ENCODE data around the gene PCDHA9. TPM values are rescaled to one million over a fixed set of nuclear protein-coding genes. Genes with fewer than 3 reads are reported as not detected.
"Not testable (repeated sequence)": the region's sequence is repeated elsewhere in the genome, so short reads cannot be mapped to it uniquely, and the experiment has no call there.

The PCDHA9 gene
- total RNA-seq (2014; rRNA removed; shearing (Covaris generic); ENCODE audit: low replicate concordance), result not detected in 2 replicates

DNA sequence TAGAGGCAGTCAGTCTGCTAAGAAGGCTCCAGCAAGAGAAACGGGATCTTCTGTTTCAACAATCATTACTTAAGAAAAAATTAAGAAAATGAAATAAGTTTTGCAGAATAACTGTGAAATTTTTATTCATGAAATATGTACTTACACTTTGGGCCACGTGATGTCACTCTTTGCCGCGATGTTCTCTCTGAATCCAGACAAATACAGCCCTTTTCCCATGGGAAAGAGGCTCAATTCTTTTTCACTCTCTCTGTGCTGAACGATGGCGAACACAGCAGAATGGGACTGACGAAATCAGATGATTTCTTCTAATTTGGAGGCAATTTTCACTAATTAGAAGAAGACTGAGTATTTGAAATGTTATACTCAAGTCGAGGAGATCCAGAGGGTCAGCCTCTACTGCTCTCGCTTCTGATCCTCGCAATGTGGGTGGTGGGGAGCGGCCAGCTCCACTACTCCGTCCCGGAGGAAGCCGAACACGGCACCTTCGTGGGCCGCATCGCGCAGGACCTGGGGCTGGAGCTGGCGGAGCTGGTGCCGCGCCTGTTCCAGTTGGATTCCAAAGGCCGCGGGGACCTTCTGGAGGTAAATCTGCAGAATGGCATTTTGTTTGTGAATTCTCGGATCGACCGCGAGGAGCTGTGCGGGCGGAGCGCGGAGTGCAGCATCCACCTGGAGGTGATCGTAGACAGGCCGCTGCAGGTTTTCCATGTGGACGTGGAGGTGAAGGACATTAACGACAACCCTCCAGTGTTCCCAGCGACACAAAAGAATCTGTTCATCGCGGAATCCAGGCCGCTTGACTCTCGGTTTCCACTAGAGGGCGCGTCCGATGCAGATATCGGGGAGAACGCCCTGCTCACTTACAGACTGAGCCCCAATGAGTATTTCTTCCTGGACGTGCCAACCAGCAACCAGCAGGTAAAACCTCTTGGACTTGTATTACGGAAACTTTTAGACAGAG, at the start of gene PCDHA9:
TSS of gene PCDHA9 (plus strand) at position 244 of the 964 bp plus-strand sequence. CDS start at position 358, 114 bp downstream.
- H3K4me2 ChIP-seq (ENCODE audit: low read depth, low read length, poor library complexity, severe bottlenecking); H3K27ac ChIP-seq (ENCODE audit: low read length); H2AFZ ChIP-seq (ENCODE audit: low read length); H3K9me3 ChIP-seq (ENCODE audit: low read length); DNase-seq; H4K20me1 ChIP-seq (ENCODE audit: insufficient read depth, low read depth, low read length); H3K9me2 ChIP-seq (replicated peaks; ENCODE audit: insufficient read depth, low read length); H3K9ac ChIP-seq (ENCODE audit: low read length); H3K79me2 ChIP-seq (ENCODE audit: low read length); H3K36me3 ChIP-seq (ENCODE audit: insufficient read depth, low read length); H3K27me3 ChIP-seq (ENCODE audit: low read length); H3K4me1 ChIP-seq (ENCODE audit: low read length); H3K4me3 ChIP-seq (ENCODE audit: low read length): not testable (repeated sequence)

GRCh38 chr5:140800816-140801493, 47.2 kb upstream of the PCDHA9 start, which contains the start of gene PCDHA3:
TSS of gene PCDHA3 (plus strand) at chr5:140801057.
- Histone ChIP-seq H3K4me2 (ENCODE audit: low read depth, low read length, poor library complexity, severe bottlenecking) (no peak within 1 kb of the TSS), H2AFZ (ENCODE audit: low read length) (no peak within 1 kb of the TSS), H3K9me2 (replicated peaks; ENCODE audit: insufficient read depth, low read length) (no peaks in the 10 kb centered on the region), H3K36me3 (ENCODE audit: insufficient read depth, low read length) (no peaks in the 10 kb centered on the region), H3K4me3 (ENCODE audit: low read length) (no peak within 1 kb of the TSS), H3K27ac (ENCODE audit: low read length) (no peak within 1 kb of the TSS), H3K9me3 (ENCODE audit: low read length) (no peaks in the 10 kb centered on the region), H3K79me2 (ENCODE audit: low read length) (no peaks in the 10 kb centered on the region), H4K20me1 (ENCODE audit: insufficient read depth, low read depth, low read length) (no peaks in the 10 kb centered on the region), H3K9ac (ENCODE audit: low read length) (no peak within 1 kb of the TSS), H3K27me3 (ENCODE audit: low read length) (no peaks in the 10 kb centered on the region), H3K4me1 (ENCODE audit: low read length) (no peaks in the 10 kb centered on the region)
- DNase-seq, result peak; percentile 41

GRCh38 chr5:140801494-140801841, 46.7 kb upstream of the PCDHA9 start:
- Histone ChIP-seq H3K79me2 (ENCODE audit: low read length) (no peaks in the 10 kb centered on the region), H3K4me2 (ENCODE audit: low read depth, low read length, poor library complexity, severe bottlenecking) (no peak overlapping the region), H3K36me3 (ENCODE audit: insufficient read depth, low read length) (no peaks in the 10 kb centered on the region), H3K9me3 (ENCODE audit: low read length) (no peaks in the 10 kb centered on the region), H2AFZ (ENCODE audit: low read length) (no peak overlapping the region), H4K20me1 (ENCODE audit: insufficient read depth, low read depth, low read length) (no peaks in the 10 kb centered on the region), H3K27me3 (ENCODE audit: low read length) (no peaks in the 10 kb centered on the region), H3K4me1 (ENCODE audit: low read length) (no peaks in the 10 kb centered on the region), H3K4me3 (ENCODE audit: low read length) (no peak overlapping the region), H3K27ac (ENCODE audit: low read length) (no peak overlapping the region), H3K9me2 (replicated peaks; ENCODE audit: insufficient read depth, low read length) (no peaks in the 10 kb centered on the region), H3K9ac (ENCODE audit: low read length) (no peak overlapping the region)
- no peak for DNase-seq

- not testable (repeated sequence) for H4K20me1 ChIP-seq (ENCODE audit: insufficient read depth, low read depth, low read length); H3K9me3 ChIP-seq (ENCODE audit: low read length); H3K9ac ChIP-seq (ENCODE audit: low read length); H3K9me2 ChIP-seq (replicated peaks; ENCODE audit: insufficient read depth, low read length); H3K36me3 ChIP-seq (ENCODE audit: insufficient read depth, low read length); H3K27me3 ChIP-seq (ENCODE audit: low read length); H2AFZ ChIP-seq (ENCODE audit: low read length); H3K79me2 ChIP-seq (ENCODE audit: low read length); H3K4me2 ChIP-seq (ENCODE audit: low read depth, low read length, poor library complexity, severe bottlenecking); H3K4me1 ChIP-seq (ENCODE audit: low read length); DNase-seq; H3K4me3 ChIP-seq (ENCODE audit: low read length); H3K27ac ChIP-seq (ENCODE audit: low read length)
These were observed 45.8 kb upstream of the PCDHA9 start for GRCh38 chr5:140802381-140802780.

- Histone ChIP-seq H2AFZ (ENCODE audit: low read length) (no peak overlapping the region), H3K4me1 (ENCODE audit: low read length) (no peaks in the 10 kb centered on the region), H3K79me2 (ENCODE audit: low read length) (no peaks in the 10 kb centered on the region), H3K9me2 (replicated peaks; ENCODE audit: insufficient read depth, low read length) (no peaks in the 10 kb centered on the region), H3K9ac (ENCODE audit: low read length) (no peak overlapping the region), H3K9me3 (ENCODE audit: low read length) (no peaks in the 10 kb centered on the region), H3K27ac (ENCODE audit: low read length) (no peak overlapping the region), H4K20me1 (ENCODE audit: insufficient read depth, low read depth, low read length) (no peaks in the 10 kb centered on the region), H3K36me3 (ENCODE audit: insufficient read depth, low read length) (no peaks in the 10 kb centered on the region), H3K27me3 (ENCODE audit: low read length) (no peaks in the 10 kb centered on the region), H3K4me3 (ENCODE audit: low read length) (no peak overlapping the region), H3K4me2 (ENCODE audit: low read depth, low read length, poor library complexity, severe bottlenecking) (no peak overlapping the region)
- no peak for DNase-seq
These were observed 45.4 kb upstream of the PCDHA9 start for GRCh38 chr5:140802781-140803271.

DNA sequence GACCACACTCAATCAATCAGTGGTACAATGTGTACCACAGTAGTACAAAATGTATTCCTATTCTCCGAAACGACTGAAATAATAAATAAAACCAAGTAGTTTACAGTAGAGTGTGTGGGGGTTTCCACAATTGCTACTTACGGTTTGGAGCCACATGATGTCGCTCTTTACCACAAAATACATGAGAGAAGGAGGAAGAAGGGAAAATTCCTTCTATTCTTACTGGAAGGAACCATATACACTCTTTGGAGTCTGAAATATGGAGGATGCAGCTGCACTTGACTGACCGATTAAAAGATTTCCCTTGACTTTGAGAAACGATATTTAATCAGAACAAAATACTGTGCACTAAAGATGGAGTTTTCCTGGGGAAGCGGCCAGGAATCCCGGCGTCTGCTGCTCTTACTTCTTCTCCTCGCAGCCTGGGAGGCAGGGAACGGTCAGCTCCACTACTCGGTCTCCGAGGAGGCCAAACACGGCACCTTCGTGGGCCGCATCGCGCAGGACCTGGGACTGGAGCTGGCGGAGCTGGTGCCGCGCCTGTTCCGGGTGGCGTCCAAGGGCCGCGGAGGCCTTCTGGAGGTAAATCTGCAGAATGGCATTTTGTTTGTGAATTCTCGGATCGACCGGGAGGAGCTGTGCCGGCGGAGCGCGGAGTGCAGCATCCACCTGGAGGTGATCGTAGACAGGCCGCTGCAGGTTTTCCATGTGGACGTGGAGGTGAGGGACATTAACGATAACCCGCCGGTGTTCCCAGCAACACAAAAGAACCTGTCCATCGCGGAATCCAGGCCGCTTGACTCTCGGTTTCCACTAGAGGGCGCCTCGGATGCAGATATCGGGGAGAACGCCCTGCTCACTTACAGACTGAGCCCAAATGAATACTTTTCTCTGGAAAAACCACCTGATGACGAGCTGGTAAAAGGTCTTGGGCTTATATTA, 41.1 kb upstream of the PCDHA9 start, which contains the start of gene PCDHA4:
TSS of gene PCDHA4 (plus strand) at position 235 of the 942 bp plus-strand sequence.
- H3K9me3 ChIP-seq (ENCODE audit: low read length), result no peaks in the 10 kb centered on the region
- no peaks in the 10 kb centered on the region for H4K20me1 ChIP-seq (ENCODE audit: insufficient read depth, low read depth, low read length)
- H3K36me3 ChIP-seq (ENCODE audit: insufficient read depth, low read length), result no peaks in the 10 kb centered on the region
- no peaks in the 10 kb centered on the region for H3K4me1 ChIP-seq (ENCODE audit: low read length)
- no peaks in the 10 kb centered on the region for H3K79me2 ChIP-seq (ENCODE audit: low read length)
- H3K9me2 ChIP-seq (replicated peaks; ENCODE audit: insufficient read depth, low read length), result no peaks in the 10 kb centered on the region
- H3K27me3 ChIP-seq (ENCODE audit: low read length), result no peaks in the 10 kb centered on the region
- no peak within 1 kb of the TSS for H3K9ac ChIP-seq (ENCODE audit: low read length)
- H2AFZ ChIP-seq (ENCODE audit: low read length), result no peak within 1 kb of the TSS
- no peak within 1 kb of the TSS for H3K4me2 ChIP-seq (ENCODE audit: low read depth, low read length, poor library complexity, severe bottlenecking)
- H3K27ac ChIP-seq (ENCODE audit: low read length), result no peak within 1 kb of the TSS
- H3K4me3 ChIP-seq (ENCODE audit: low read length), result no peak within 1 kb of the TSS
- no peak for DNase-seq

DNA sequence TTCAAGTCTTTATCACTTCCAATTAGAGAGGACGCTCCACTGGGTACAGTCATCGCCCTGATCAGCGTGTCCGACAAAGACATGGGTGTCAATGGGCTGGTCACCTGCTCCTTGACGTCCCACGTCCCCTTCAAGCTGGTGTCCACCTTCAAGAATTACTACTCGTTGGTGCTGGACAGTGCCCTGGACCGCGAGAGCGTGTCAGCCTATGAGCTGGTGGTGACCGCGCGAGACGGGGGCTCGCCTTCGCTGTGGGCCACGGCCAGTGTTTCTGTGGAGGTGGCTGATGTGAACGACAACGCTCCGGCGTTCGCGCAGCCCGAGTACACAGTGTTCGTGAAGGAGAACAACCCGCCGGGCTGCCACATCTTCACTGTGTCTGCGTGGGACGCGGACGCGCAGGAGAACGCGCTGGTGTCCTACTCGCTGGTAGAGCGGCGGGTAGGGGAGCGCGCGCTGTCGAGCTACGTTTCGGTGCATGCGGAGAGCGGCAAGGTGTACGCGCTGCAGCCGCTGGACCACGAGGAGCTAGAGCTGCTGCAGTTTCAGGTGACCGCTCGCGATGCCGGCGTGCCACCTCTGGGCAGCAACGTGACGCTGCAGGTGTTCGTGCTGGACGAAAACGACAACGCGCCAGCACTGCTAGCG, 39.8 kb upstream of the PCDHA9 start:
- not testable (repeated sequence) for H3K9me3 ChIP-seq (ENCODE audit: low read length); H2AFZ ChIP-seq (ENCODE audit: low read length)

More for the DNA sequence above, 39.8 kb upstream of the PCDHA9 start:
- DNase-seq; H3K4me3 ChIP-seq (ENCODE audit: low read length); H3K4me2 ChIP-seq (ENCODE audit: low read depth, low read length, poor library complexity, severe bottlenecking); H3K9ac ChIP-seq (ENCODE audit: low read length); H3K27me3 ChIP-seq (ENCODE audit: low read length); H3K4me1 ChIP-seq (ENCODE audit: low read length); H3K9me2 ChIP-seq (replicated peaks; ENCODE audit: insufficient read depth, low read length); H3K27ac ChIP-seq (ENCODE audit: low read length); H3K79me2 ChIP-seq (ENCODE audit: low read length); H3K36me3 ChIP-seq (ENCODE audit: insufficient read depth, low read length); H4K20me1 ChIP-seq (ENCODE audit: insufficient read depth, low read depth, low read length): not testable (repeated sequence)
